Measurements from ENCODE around the gene MARCHF7. TPM values are rescaled to one million over a fixed set of nuclear protein-coding genes. Genes with fewer than 3 reads are reported as not detected.
"Not testable (repeated sequence)": the region's sequence is repeated elsewhere in the genome, so short reads cannot be mapped to it uniquely, and the experiment has no call there.

MARCHF7 gene
- total and polyA plus RNA-seq, 2 of the 13 experiments (the other 11 are each of a cell fraction or from before 2014, with no cell fraction given) = 32.8 to 88.5 TPM

- H3K4me2 ChIP-seq (ENCODE audit: low read depth, low read length); H3K9ac ChIP-seq (ENCODE audit: insufficient read depth, low read depth, low read length); CTCF ChIA-PET (ENCODE audit: low intra/inter-chr PET ratio, low total read pairs); DNase-seq (ENCODE audit: low spot score); H2AFZ ChIP-seq (ENCODE audit: low read length); in situ Hi-C loops (cut with HindIII; ENCODE audit: extremely low pct_ligation_motif_present, low pct_unique_long_range_greater_than_20kb); H3K27me3 ChIP-seq (ENCODE audit: control insufficient read depth in 1 of 2, insufficient read depth in 2 of 2, low read length in 2 of 2); BruUV-seq (replicated peaks); H3K9me3 ChIP-seq (ENCODE audit: low read length); ATAC-seq; H3K27ac ChIP-seq (ENCODE audit: extremely low read length, insufficient read depth, low read length); intact Hi-C loops (cut with micrococcal nuclease; ENCODE audit: unreplicated experiment); FAIRE-seq; H3K4me3 ChIP-seq (replicated peaks in 1 of 3; ENCODE audit: insufficient read depth in 1 of 3, low read depth in 2 of 3, low read length in 3 of 3): not testable (repeated sequence)
- Histone ChIP-seq H3K79me2 (ENCODE audit: insufficient read depth, low read length) (peaks cover 100% of the 10 kb centered on the region), H4K20me1 (ENCODE audit: insufficient read depth, low read length) (peaks cover 92% of the 10 kb centered on the region), H3K36me3 (replicated peaks in 1 of 2; ENCODE audit: control insufficient read depth in 1 of 2, insufficient read depth in 2 of 2, low read length in 2 of 2) (peaks cover 1 to 36% of the 10 kb centered on the region in 2 experiments; a peak in 3 of 5 replicates), H3K4me1 (ENCODE audit: insufficient read depth, low read length) (peaks cover 27% of the 10 kb centered on the region)
- TF ChIP-seq ZMYM3 (CRISPR knock-in tag; IDR thresholded peaks at IDR 0.05) = peak; percentile 63
- POLR2A ChIA-PET = interaction anchor here (0.9 to 4.5 kb wide), 2 partner anchors 10 to 13 kb away, joined by 3 to 27 read pairs; partner anchors contain the start of gene MARCHF7
- 99% methylated on average over 5 of the region's 6 CpGs for WGBS (ENCODE audit: low lambda C conversion rate)
Measured at GRCh38 chr2:159724795-159725572, 12.7 kb downstream of the MARCHF7 start.

DNA sequence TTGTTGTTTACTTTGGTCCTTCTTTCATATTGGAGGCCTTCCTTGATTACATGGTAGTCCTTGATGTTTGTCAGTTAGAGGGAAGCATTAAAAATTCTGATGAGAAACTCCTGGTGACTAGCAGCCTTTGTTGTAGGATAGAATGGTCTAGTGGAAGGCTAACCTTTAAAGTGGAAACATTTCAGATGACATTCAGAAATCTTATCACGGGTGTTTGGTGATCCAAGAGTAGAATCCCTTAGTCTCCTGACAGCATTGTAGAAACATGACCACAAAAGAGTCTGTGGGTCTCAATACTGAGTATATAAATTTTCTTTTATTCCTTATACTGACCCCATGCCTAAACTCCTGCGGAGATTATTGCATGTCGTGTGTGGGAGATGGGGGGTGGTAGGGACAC, 13.4 kb downstream of the MARCHF7 start:
- Histone ChIP-seq H2AFZ (ENCODE audit: low read length) (no peak overlapping the region), H3K4me2 (ENCODE audit: low read depth, low read length) (no peak overlapping the region), H4K20me1 (ENCODE audit: insufficient read depth, low read length) (peaks cover 85% of the 10 kb centered on the region), H3K27ac (ENCODE audit: extremely low read length, insufficient read depth, low read length) (no peak overlapping the region), H3K9me3 (ENCODE audit: low read length) (no peaks in the 10 kb centered on the region), H3K79me2 (ENCODE audit: insufficient read depth, low read length) (peaks cover 100% of the 10 kb centered on the region), H3K4me3 (replicated peaks in 1 of 3; ENCODE audit: insufficient read depth in 1 of 3, low read depth in 2 of 3, low read length in 3 of 3) (no peak overlapping the region), H3K9ac (ENCODE audit: insufficient read depth, low read depth, low read length) (no peak overlapping the region), H3K27me3 (ENCODE audit: control insufficient read depth in 1 of 2, insufficient read depth in 2 of 2, low read length in 2 of 2) (no peaks in the 10 kb centered on the region), H3K4me1 (ENCODE audit: insufficient read depth, low read length) (peaks cover 27% of the 10 kb centered on the region), H3K36me3 (replicated peaks in 1 of 2; ENCODE audit: control insufficient read depth in 1 of 2, insufficient read depth in 2 of 2, low read length in 2 of 2) (peaks cover 0 to 33% of the 10 kb centered on the region in 2 experiments; a peak in 3 of 5 replicates)
- ATAC-seq = no peak
- DNase-seq (ENCODE audit: low spot score) = no peak
- TF ChIP-seq NFE2L1 (CRISPR knock-in tag; IDR thresholded peaks at IDR 0.05; ENCODE audit: borderline replicate concordance) = no peak
- TF ChIP-seq NCOA2 (CRISPR knock-in tag; IDR thresholded peaks at IDR 0.05) = no peak
- no peak for TF ChIP-seq ZNF207 (IDR thresholded peaks at IDR 0.05; ENCODE audit: borderline replicate concordance)
- no peak for TF ChIP-seq WIZ (CRISPR knock-in tag; IDR thresholded peaks at IDR 0.05)
- WGBS (ENCODE audit: low lambda C conversion rate) = 92% methylated on average over 3 of the region's 3 CpGs
- ChIA-PET POLR2A (interaction anchor here (0.9 kb wide), 1 partner anchor 11 kb away, joined by 3 read pairs; no protein-coding TSS in a partner anchor), CTCF (ENCODE audit: low intra/inter-chr PET ratio, low total read pairs) (no interaction called here)
- BruUV-seq (replicated peaks) = no TSS peak
- in situ Hi-C loops (cut with HindIII; ENCODE audit: extremely low pct_ligation_motif_present, low pct_unique_long_range_greater_than_20kb) (no loop called here), intact Hi-C loops (cut with micrococcal nuclease; ENCODE audit: unreplicated experiment) (no loop called here)
- no peak for FAIRE-seq
